ENCODE measurements around the gene RPL7A.

Gene RPL7A

DNA sequence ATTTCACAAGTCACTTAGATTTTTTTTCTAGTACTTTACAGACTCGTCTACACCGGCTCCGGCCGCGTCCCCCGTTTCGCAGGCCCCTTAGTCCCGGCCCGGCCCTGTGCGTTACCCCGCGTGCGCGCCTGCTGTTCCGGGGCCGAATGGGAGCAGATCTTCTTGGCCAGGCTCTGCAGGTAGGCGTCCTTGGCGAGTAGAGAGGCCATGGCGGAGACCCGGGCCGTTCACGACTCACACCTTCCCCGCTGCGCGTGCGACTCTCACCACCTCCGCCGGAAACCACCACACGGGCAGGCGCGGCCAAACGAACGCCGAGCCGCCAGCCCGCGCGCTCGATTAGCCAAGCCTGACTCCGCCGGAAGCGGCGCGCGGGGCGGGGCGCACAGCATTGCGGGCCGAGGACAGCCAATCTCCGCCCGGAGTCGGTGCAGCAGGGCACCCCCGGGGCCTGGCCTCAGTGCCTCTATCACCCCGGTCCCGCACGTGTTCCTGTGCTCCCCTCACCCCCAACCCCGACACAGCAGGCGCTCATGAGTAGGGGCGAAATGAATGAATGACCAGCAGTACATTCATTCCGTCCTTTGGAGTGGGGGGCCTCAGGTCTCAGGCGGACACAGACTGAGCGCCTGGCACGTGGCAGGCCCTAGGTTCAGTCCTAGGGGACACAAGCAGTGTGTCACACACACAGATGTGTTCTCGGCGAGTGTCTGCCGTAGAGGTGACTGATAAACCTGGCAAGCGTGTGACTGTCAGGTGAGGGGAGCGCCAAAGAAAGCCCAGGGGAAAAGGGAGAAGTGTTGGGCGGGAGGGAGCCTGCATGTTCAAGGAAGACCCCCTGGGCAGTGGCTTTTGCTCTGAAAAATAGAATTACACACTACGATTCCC, 11.8 kb upstream of the RPL7A start, which contains the start of gene SURF6:
Gene SURF6, minus strand, starts transcription at position 265 of the 888 bp plus-strand sequence. Its CDS starts 56 bp downstream, at position 209.
- peak; percentile 85 to 93 for DNase-seq
- no peaks in the 10 kb centered on the region for H3K9me3 ChIP-seq
- peaks cover 0 to 32% (median 24%) of the 10 kb centered on the region in 4 donors for H3K4me1 ChIP-seq
- no peaks in the 10 kb centered on the region for H3K27me3 ChIP-seq
- H3K36me3 ChIP-seq: peaks cover 39 to 63% (median 50%) of the 10 kb centered on the region in 3 donors
- peak within 1 kb of the TSS; percentile 71 to 73 for H3K27ac ChIP-seq
- H3K4me3 ChIP-seq: peak within 1 kb of the TSS; percentile 87 to 95
- intact Hi-C loops (cut with DNase I; ENCODE audit: low total_unique reads): loop anchor here (10.0 kb wide), 2 partner anchors 149 to 311 kb away; no protein-coding TSS in a partner anchor
- TF ChIP-seq, protein P1, sequence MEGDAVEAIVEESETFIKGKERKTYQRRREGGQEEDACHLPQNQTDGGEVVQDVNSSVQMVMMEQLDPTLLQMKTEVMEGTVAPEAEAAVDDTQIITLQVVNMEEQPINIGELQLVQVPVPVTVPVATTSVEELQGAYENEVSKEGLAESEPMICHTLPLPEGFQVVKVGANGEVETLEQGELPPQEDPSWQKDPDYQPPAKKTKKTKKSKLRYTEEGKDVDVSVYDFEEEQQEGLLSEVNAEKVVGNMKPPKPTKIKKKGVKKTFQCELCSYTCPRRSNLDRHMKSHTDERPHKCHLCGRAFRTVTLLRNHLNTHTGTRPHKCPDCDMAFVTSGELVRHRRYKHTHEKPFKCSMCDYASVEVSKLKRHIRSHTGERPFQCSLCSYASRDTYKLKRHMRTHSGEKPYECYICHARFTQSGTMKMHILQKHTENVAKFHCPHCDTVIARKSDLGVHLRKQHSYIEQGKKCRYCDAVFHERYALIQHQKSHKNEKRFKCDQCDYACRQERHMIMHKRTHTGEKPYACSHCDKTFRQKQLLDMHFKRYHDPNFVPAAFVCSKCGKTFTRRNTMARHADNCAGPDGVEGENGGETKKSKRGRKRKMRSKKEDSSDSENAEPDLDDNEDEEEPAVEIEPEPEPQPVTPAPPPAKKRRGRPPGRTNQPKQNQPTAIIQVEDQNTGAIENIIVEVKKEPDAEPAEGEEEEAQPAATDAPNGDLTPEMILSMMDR (IDR thresholded peaks at IDR 0.05): no peak

DNA sequence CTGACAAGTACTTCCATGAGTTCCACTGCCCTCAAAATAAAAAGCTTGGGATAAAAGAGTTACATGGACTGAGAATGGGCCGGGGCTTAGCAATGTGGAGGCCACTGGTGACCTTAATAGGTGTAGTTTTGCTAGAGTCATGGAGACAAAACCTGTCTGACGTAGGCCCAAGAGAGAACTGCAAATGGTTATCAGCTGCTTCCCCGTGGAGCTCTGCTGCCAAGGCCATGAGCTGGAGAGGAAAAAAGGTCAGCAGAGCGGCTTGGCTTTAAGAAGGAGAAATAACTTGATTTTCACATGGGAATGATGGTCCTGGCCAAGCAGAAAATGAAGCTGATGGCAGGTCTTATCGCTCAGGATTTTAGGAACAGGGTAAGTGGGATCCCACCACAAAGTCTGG, 8.4 kb upstream of the RPL7A start:
- Histone ChIP-seq H3K9me3 (no peaks in the 10 kb centered on the region), H3K4me1 (peaks cover 0 to 18% (median 16%) of the 10 kb centered on the region in 4 donors), H3K27ac (no peak overlapping the region), H3K27me3 (no peaks in the 10 kb centered on the region), H3K4me3 (no peak overlapping the region), H3K36me3 (peaks cover 22 to 63% (median 51%) of the 10 kb centered on the region in 3 donors)
- intact Hi-C loops (cut with DNase I; ENCODE audit: low total_unique reads): loop anchor here (10.0 kb wide), 2 partner anchors 145 to 315 kb away; no protein-coding TSS in a partner anchor
- DNase-seq: no peak
- TF ChIP-seq, protein P1 (IDR thresholded peaks at IDR 0.05): no peak

DNA sequence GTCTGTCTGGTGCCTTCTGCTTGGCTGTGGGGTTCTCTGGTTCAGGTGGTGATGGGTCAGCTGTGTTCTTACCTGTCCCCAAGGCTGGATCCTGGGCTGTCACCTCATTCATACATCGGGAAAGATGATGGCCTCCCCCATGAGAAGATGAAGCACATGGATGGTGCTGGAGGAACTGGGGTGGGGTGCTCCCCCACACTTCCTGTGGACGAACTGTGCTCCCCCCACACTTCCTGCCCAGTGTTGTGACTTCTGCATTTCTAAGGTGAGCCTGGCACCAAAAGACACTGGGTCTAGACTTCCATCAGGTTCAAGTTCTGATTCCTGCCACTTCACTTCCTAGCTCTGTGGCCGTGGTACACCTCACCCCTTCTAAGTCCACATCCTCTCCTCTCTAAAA, 7.8 kb upstream of the RPL7A start:
- no peaks in the 10 kb centered on the region for H3K9me3 ChIP-seq
- H3K27ac ChIP-seq: no peak overlapping the region
- TF ChIP-seq, protein P1 (IDR thresholded peaks at IDR 0.05): no peak
- peaks cover 0 to 12% (median 10%) of the 10 kb centered on the region in 4 donors for H3K4me1 ChIP-seq
- intact Hi-C loops (cut with DNase I; ENCODE audit: low total_unique reads): no loop called here
- H3K27me3 ChIP-seq: no peaks in the 10 kb centered on the region
- DNase-seq: no peak
- H3K36me3 ChIP-seq: peaks cover 28 to 68% (median 58%) of the 10 kb centered on the region in 3 donors
- no peak overlapping the region for H3K4me3 ChIP-seq

DNA sequence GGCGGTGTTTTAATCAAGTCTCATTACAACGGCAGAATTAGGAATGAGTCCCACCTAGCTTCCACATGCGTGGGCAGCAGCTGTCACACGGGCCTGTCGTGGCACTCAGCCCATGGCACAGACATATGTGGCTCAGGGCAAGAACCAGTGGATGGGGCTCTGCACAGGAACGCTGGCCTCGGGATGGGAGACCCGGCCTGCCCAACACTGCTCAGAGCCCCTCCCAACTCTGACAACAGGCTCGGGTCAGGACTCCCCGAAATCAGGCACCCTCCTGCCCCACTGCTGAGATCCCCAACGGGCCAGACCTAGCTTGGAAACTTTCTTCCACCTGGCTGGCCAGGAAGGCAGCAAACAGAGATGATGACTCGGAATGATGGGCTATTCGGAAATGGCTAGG, 7.1 kb upstream of the RPL7A start:
- Histone ChIP-seq H3K27ac (no peak overlapping the region), H3K27me3 (no peaks in the 10 kb centered on the region), H3K9me3 (no peaks in the 10 kb centered on the region), H3K4me3 (no peak overlapping the region), H3K36me3 (peaks cover 33 to 75% (median 64%) of the 10 kb centered on the region in 3 donors), H3K4me1 (peaks cover 0 to 12% (median 9%) of the 10 kb centered on the region in 4 donors)
- no peak for DNase-seq
- intact Hi-C loops (cut with DNase I; ENCODE audit: low total_unique reads): no loop called here
- TF ChIP-seq, protein P1 (IDR thresholded peaks at IDR 0.05): no peak

DNA sequence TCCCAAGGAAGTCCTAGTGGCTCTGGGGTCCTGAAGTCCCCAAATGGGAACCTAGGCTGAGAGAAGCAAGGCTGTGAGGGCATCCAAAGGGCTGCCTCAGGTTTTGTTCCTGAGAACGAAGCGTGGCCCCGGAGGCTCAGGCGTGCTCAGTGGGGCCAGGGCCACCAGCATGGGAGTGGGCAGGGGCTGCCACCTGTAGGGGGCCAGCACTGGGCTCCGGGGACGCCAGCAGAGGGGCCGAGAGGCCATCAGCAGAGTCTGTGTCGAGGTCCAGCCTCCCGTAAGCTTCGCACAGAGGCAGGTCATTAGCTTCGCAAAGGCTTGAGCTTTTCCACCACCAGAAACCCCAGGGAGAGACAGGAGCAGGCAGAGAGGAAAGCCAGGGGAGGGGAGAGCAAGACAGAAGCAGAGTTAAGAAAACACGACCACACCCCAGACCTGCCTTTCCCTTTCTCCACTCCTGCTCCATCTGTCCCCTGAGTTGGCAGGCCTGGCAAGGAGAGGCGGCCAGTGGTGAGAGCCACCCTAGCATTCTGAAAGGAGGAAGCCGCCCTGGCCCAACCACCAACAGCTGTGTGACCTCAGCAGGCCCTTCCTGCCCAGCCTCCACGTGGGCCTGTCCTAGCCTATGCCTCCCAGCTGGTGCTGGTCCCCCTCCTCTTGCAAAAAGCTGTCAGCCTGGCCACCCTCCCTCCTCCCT, 6.5 kb upstream of the RPL7A start:
- intact Hi-C loops (cut with DNase I; ENCODE audit: low total_unique reads): no loop called here
- Histone ChIP-seq H3K27ac (no peak overlapping the region), H3K4me3 (no peak overlapping the region), H3K9me3 (no peaks in the 10 kb centered on the region), H3K27me3 (no peaks in the 10 kb centered on the region), H3K4me1 (peaks cover 0 to 15% (median 12%) of the 10 kb centered on the region in 4 donors), H3K36me3 (peaks cover 33 to 76% (median 65%) of the 10 kb centered on the region in 3 donors)
- TF ChIP-seq, protein P1 (IDR thresholded peaks at IDR 0.05): no peak
- DNase-seq: peak in 1 of 2 donors; percentile 71

All from tibial artery (tissue), 4 donors.